HEK293T (cell line): ENCODE measurements around the gene GABBR2.

Source experiments
- CTCF ChIA-PET: fragments of 350-600 bp; formaldehyde crosslinking; extraction: SDS; loops from one replicate; lab custom pipeline; 2021; ENCODE audit warnings: antibody characterized with exemption, inconsistent platforms; lab: Yijun Ruan, JAX
- POLR2A ChIA-PET: fragments of 350-600 bp; formaldehyde crosslinking; extraction: SDS; loops from one replicate; lab custom pipeline; 2020; ENCODE audit warnings: antibody characterized with exemption, inconsistent platforms; lab: Yijun Ruan, JAX
- DNase-seq: peaks from one replicate; pipeline ENCODE4 v3.0.0; 2012; ENCODE audit warnings: mixed read lengths; ENCODE audit errors: extremely low spot score
- ARNT ChIP-seq: fragments of 450-650 bp; IDR thresholded peaks from 2 replicates; pipeline ENCODE4 v1.6.1; 2017; ENCODE audit warnings: mild to moderate bottlenecking
- BHLHE40 ChIP-seq: fragments of 450-650 bp; IDR thresholded peaks from 2 replicates; pipeline ENCODE4 v1.6.1; 2016; ENCODE audit warnings: mild to moderate bottlenecking, moderate library complexity, borderline replicate concordance
- CTBP1 ChIP-seq: fragments of 450-650 bp; IDR thresholded peaks from 2 replicates; pipeline ENCODE4 v1.6.1; 2016; ENCODE audit warnings: borderline replicate concordance
- ELF4 ChIP-seq: fragments of 450-650 bp; IDR thresholded peaks from 2 replicates; pipeline ENCODE4 v1.6.1; 2017; ENCODE audit warnings: antibody characterized with exemption
- FOXA1 ChIP-seq: fragments of 450-650 bp; IDR thresholded peaks from 2 replicates; pipeline ENCODE4 v1.6.1; 2016; ENCODE audit warnings: mild to moderate bottlenecking
- FOXK2 ChIP-seq: fragments of 450-650 bp; IDR thresholded peaks from 2 replicates; pipeline ENCODE4 v1.6.1; 2016; ENCODE audit warnings: mild to moderate bottlenecking
- FOXM1 ChIP-seq: fragments of 450-650 bp; IDR thresholded peaks from 2 replicates; pipeline ENCODE4 v1.6.1; 2017; ENCODE audit warnings: mild to moderate bottlenecking, borderline replicate concordance
- HDGF ChIP-seq: fragments of 450-650 bp; IDR thresholded peaks from 2 replicates; pipeline ENCODE4 v1.6.1; 2017; ENCODE audit warnings: antibody characterized with exemption, borderline replicate concordance
- L3MBTL2 ChIP-seq: fragments of 450-650 bp; conservative IDR thresholded peaks from 2 replicates; pipeline ENCODE4 v1.6.1; 2016; ENCODE audit warnings: mild to moderate bottlenecking
- LEF1 ChIP-seq: fragments of 450-650 bp; IDR thresholded peaks from 2 replicates; pipeline ENCODE4 v1.6.1; 2017; ENCODE audit warnings: mild to moderate bottlenecking, borderline replicate concordance
- NFRKB ChIP-seq: fragments of 450-650 bp; IDR thresholded peaks from 2 replicates; pipeline ENCODE4 v1.6.1; 2016; ENCODE audit warnings: mild to moderate bottlenecking, moderate library complexity
- SP1 ChIP-seq: fragments of 450-650 bp; IDR thresholded peaks from 2 replicates; pipeline ENCODE4 v1.6.1; 2017
- SUZ12 ChIP-seq: fragments of 450-650 bp; IDR thresholded peaks from 2 replicates; pipeline ENCODE4 v1.6.1; 2016; ENCODE audit warnings: mild to moderate bottlenecking
- TARDBP ChIP-seq: fragments of 450-650 bp; IDR thresholded peaks from 2 replicates; pipeline ENCODE4 v1.6.1; 2016
- ZNF384 ChIP-seq: fragments of 450-650 bp; IDR thresholded peaks from 2 replicates; pipeline ENCODE4 v1.6.1; 2016
- TF ChIP-seq, protein P1 (sequence below): fragments of 450-650 bp; IDR thresholded peaks from 2 replicates; pipeline ENCODE4 v1.6.1; 2016

GABBR2 gene

GRCh38 chr9:98328141-98328540 is 380.6 kb downstream of the GABBR2 start:
- DNase-seq: no peak
- no peak for TF ChIP-seq ZNF384
- TF ChIP-seq FOXM1: no peak
- no peak for TF ChIP-seq SP1
- no peak for TF ChIP-seq LEF1
- CTCF ChIA-PET: no interaction called here
- POLR2A ChIA-PET: no interaction called here

- no peak for TF ChIP-seq FOXA1
- TF ChIP-seq L3MBTL2: no peak
- no peak for TF ChIP-seq HDGF
- TF ChIP-seq SP1: no peak
- TF ChIP-seq ELF4: no peak
- TF ChIP-seq ARNT: no peak
- TF ChIP-seq CTBP1: no peak
- TF ChIP-seq ZNF384: no peak
- no peak for TF ChIP-seq FOXM1
- no peak for TF ChIP-seq TARDBP
- TF ChIP-seq BHLHE40: no peak
- no peak for TF ChIP-seq SUZ12
- TF ChIP-seq, protein P1, sequence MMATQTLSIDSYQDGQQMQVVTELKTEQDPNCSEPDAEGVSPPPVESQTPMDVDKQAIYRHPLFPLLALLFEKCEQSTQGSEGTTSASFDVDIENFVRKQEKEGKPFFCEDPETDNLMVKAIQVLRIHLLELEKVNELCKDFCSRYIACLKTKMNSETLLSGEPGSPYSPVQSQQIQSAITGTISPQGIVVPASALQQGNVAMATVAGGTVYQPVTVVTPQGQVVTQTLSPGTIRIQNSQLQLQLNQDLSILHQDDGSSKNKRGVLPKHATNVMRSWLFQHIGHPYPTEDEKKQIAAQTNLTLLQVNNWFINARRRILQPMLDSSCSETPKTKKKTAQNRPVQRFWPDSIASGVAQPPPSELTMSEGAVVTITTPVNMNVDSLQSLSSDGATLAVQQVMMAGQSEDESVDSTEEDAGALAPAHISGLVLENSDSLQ: no peak
- no peak for TF ChIP-seq FOXK2
- no peak for TF ChIP-seq LEF1
- TF ChIP-seq NFRKB: no peak
- POLR2A ChIA-PET: no interaction called here
- DNase-seq: no peak
- CTCF ChIA-PET: no interaction called here
These were observed 381.5 kb downstream of the GABBR2 start for GRCh38 chr9:98327249-98327561.

DNA sequence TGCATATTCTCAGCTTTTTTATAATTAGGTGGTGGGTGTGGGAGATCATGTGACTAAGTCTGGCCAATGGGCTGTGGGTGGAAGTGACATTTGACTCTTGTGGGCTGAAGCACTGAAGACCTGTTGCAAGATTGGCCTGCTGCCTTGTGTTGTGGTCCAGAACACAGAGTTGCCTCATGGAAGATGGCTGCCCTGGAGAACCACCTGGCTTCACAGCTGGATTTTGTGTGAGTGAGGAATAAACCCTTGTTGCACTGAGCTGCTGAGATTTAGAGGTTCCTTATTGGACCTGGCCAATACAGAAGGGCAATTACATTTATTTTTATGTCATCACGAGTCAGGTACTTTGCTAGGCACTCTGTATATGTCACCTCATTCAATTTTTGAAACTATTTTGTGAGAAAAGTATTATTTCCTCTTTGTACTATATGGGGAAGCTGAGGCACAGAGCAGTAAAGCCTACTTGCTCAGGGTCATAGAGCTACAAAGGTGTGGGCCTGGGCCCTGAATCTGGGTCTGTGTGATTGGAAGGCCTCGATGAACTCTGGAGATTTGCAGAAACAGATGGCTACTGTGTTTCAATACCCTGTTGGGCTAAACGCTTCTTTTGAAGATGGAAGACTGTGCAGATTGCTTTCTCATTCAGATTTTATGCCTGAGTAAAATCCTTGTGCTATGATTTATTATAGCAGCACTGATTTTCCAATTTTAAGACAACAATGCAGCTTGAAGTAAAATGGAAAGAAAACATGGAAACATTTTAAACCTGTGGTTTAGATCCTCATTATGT is 382.1 kb downstream of the GABBR2 start:
- ChIA-PET CTCF (no interaction called here), POLR2A (no interaction called here)
- TF ChIP-seq L3MBTL2 (no peak), NFRKB (no peak), HDGF (no peak), ARNT (no peak), SUZ12 (no peak), FOXA1 (no peak), BHLHE40 (no peak), TARDBP (no peak), ZNF384 (no peak), SP1 (no peak), FOXK2 (no peak), CTBP1 (no peak), ELF4 (no peak)
- no peak for DNase-seq

DNA sequence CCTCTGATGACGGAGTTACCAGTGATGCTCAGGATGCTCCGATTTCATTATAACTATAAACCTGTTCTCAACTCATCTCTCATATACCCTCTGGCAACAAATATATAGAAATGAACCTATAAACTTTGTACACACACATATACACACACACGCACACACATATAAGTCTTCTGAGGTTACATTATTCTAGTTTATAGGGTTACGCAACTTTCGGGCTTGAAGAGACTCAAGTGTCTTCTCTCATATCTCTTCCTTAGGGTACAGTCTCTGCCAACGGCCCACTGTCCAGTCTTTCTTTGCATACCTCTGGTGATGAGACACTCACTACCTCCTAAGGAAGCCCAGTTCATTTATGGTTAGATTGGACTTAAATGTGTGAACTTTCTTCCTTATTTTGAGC is 383.9 kb downstream of the GABBR2 start:
- DNase-seq: no peak
- no peak for TF ChIP-seq ELF4
- TF ChIP-seq LEF1: no peak
- TF ChIP-seq L3MBTL2: no peak
- TF ChIP-seq TARDBP: no peak
- TF ChIP-seq SUZ12: no peak
- TF ChIP-seq ARNT: no peak
- no peak for TF ChIP-seq FOXA1
- TF ChIP-seq ZNF384: no peak
- TF ChIP-seq, protein P1: no peak
- no peak for TF ChIP-seq FOXM1
- no peak for TF ChIP-seq NFRKB
- CTCF ChIA-PET: no interaction called here
- POLR2A ChIA-PET: no interaction called here

- no peak for DNase-seq
- TF ChIP-seq ZNF384 (no peak), FOXK2 (no peak), FOXM1 (no peak), TARDBP (no peak), L3MBTL2 (no peak), CTBP1 (no peak), SUZ12 (no peak)
- TF ChIP-seq, protein P1: no peak
- CTCF ChIA-PET: no interaction called here
- POLR2A ChIA-PET: no interaction called here
These were observed 385.0 kb downstream of the GABBR2 start for GRCh38 chr9:98323831-98324135.

- no peak for TF ChIP-seq NFRKB
- TF ChIP-seq SP1: no peak
- TF ChIP-seq ELF4: no peak
- TF ChIP-seq FOXM1: no peak
- no peak for TF ChIP-seq ARNT
- TF ChIP-seq L3MBTL2: no peak
- TF ChIP-seq, protein P1: no peak
- no peak for TF ChIP-seq SUZ12
- no peak for TF ChIP-seq HDGF
- TF ChIP-seq ZNF384: no peak
- no peak for TF ChIP-seq LEF1
- TF ChIP-seq TARDBP: no peak
- TF ChIP-seq BHLHE40: no peak
- POLR2A ChIA-PET: no interaction called here
- CTCF ChIA-PET: no interaction called here
- no peak for DNase-seq
These were observed 385.5 kb downstream of the GABBR2 start for GRCh38 chr9:98323051-98323830.
